Panc1 (cell line): ENCODE results near the gene PLEKHG2.

Experiments used
- CTCF ChIP-seq: fragments of 450-650 bp; IDR thresholded peaks from 2 replicates; pipeline ENCODE4 v1.5.1; 2017; ENCODE audit warnings: mild to moderate bottlenecking
- POLR2AphosphoS5 ChIP-seq: IDR thresholded peaks from 2 replicates; pipeline ENCODE4 v1.6.1; 2012; ENCODE audit warnings: mild to moderate bottlenecking, low read depth, low read length, moderate library complexity
- REST ChIP-seq, 2 experiments: IDR thresholded peaks; 2 replicates each; pipeline ENCODE4 v1.6.1; 2011 to 2012; ENCODE audit warnings: low read depth in 2 of 2, control low read depth in 1 of 2, low read length in 1 of 2, mild to moderate bottlenecking in 1 of 2, moderate library complexity in 1 of 2; ENCODE audit not compliant: insufficient read depth in 1 of 2

- TF ChIP-seq CTCF, result no peak
- TF ChIP-seq POLR2AphosphoS5, result no peak
- no peak for TF ChIP-seq REST (IDR thresholded peaks at IDR 0.05; ENCODE audit: insufficient read depth in 1 of 2, low read depth in 2 of 2, low read length in 1 of 2)
These were observed 11.0 kb downstream of the PLEKHG2 start for GRCh38 chr19:39423258-39424086.
